H7 (cell line): ENCODE results near the gene TPTE. TPM values are rescaled to one million over a fixed set of nuclear protein-coding genes. Genes with fewer than 3 reads are reported as not detected.
"Not testable (repeated sequence)": the region's sequence is repeated elsewhere in the genome, so short reads cannot be mapped to it uniquely, and the experiment has no call there.

Experiments used
- DNase-seq: peaks from one replicate; pipeline ENCODE4 v3.0.0; 2012
- H3K27me3 ChIP-seq: 2 replicates; pipeline ENCODE4 v1.6.0; 2011; ENCODE audit warnings: mild to moderate bottlenecking, low read length; ENCODE audit not compliant: control insufficient read depth, insufficient read depth
- H3K36me3 ChIP-seq: replicated peaks from 2 replicates; pipeline ENCODE4 v1.5.1; 2011; ENCODE audit warnings: low read length; ENCODE audit not compliant: control insufficient read depth, insufficient read depth
- H3K4me3 ChIP-seq: 2 replicates; pipeline ENCODE4 v1.5.1; 2011; ENCODE audit warnings: low read depth, mild to moderate bottlenecking, control low read depth, low read length, moderate library complexity; ENCODE audit not compliant: insufficient read depth
- total RNA-seq: library from RNA; depleted of rRNA; stranded (reverse); fragments of >200 nt; shearing (Covaris generic); gene quantifications from 2 replicates; pipeline ENCODE4 v1.2.3, GENCODE V29; 2014

The TPTE gene
- total RNA-seq, 1 experiment from 2014 or later: not detected

- H3K36me3 ChIP-seq, DNase-seq, H3K27me3 ChIP-seq, H3K4me3 ChIP-seq: not testable (repeated sequence)
These were observed 53.3 kb downstream of the TPTE start for GRCh38 chr21:10574531-10575310.

- Histone ChIP-seq H3K4me3 (no peak overlapping the region), H3K27me3 (no peaks in the 10 kb centered on the region), H3K36me3 (no peaks in the 10 kb centered on the region)
- no peak for DNase-seq
These were observed 53.9 kb downstream of the TPTE start for GRCh38 chr21:10575311-10575667.

GRCh38 chr21:10578910-10579309 lies 57.5 kb downstream of the TPTE start:
- not testable (repeated sequence) for H3K36me3 ChIP-seq, H3K27me3 ChIP-seq, DNase-seq, H3K4me3 ChIP-seq

- H3K27me3 ChIP-seq, H3K4me3 ChIP-seq, DNase-seq, H3K36me3 ChIP-seq: not testable (repeated sequence)
These were observed 67.7 kb downstream of the TPTE start for GRCh38 chr21:10589115-10589514.

- H3K4me3 ChIP-seq, H3K27me3 ChIP-seq: not testable (repeated sequence)
These were observed 85.7 kb downstream of the TPTE start for GRCh38 chr21:10607074-10607473.

GRCh38 chr21:10614285-10614684 lies 92.9 kb downstream of the TPTE start:
- H3K4me3 ChIP-seq, H3K27me3 ChIP-seq, H3K36me3 ChIP-seq, DNase-seq: not testable (repeated sequence)

More at GRCh38 chr21:10607074-10607473, 85.7 kb downstream of the TPTE start:
- not testable (repeated sequence) for H3K36me3 ChIP-seq, DNase-seq

- not testable (repeated sequence) for H3K36me3 ChIP-seq, DNase-seq, H3K4me3 ChIP-seq, H3K27me3 ChIP-seq
These were observed 94.7 kb downstream of the TPTE start for GRCh38 chr21:10616061-10616460.

- no peaks in the 10 kb centered on the region for H3K27me3 ChIP-seq
- DNase-seq: no peak
- H3K4me3 ChIP-seq: no peak overlapping the region
- H3K36me3 ChIP-seq: no peaks in the 10 kb centered on the region
These were observed 95.2 kb downstream of the TPTE start for GRCh38 chr21:10616535-10616934.

- H3K27me3 ChIP-seq, H3K36me3 ChIP-seq, H3K4me3 ChIP-seq, DNase-seq: not testable (repeated sequence)
These were observed 95.9 kb downstream of the TPTE start for GRCh38 chr21:10617133-10617752.

- no peaks in the 10 kb centered on the region for H3K27me3 ChIP-seq
- H3K4me3 ChIP-seq: no peak overlapping the region
- H3K36me3 ChIP-seq: no peaks in the 10 kb centered on the region
- no peak for DNase-seq
These were observed 106.0 kb downstream of the TPTE start for GRCh38 chr21:10627316-10627863.

GRCh38 chr21:10629239-10629638 lies 107.9 kb downstream of the TPTE start:
- not testable (repeated sequence) for H3K27me3 ChIP-seq, DNase-seq, H3K36me3 ChIP-seq, H3K4me3 ChIP-seq

- not testable (repeated sequence) for H3K36me3 ChIP-seq, H3K4me3 ChIP-seq, DNase-seq, H3K27me3 ChIP-seq
These were observed 109.4 kb downstream of the TPTE start for GRCh38 chr21:10630829-10631228.

- H3K27me3 ChIP-seq, H3K36me3 ChIP-seq, H3K4me3 ChIP-seq, DNase-seq: not testable (repeated sequence)
These were observed 109.9 kb downstream of the TPTE start for GRCh38 chr21:10631316-10631715.

GRCh38 chr21:10638144-10638543 lies 116.8 kb downstream of the TPTE start:
- H3K4me3 ChIP-seq, H3K27me3 ChIP-seq, H3K36me3 ChIP-seq, DNase-seq: not testable (repeated sequence)

- Histone ChIP-seq H3K4me3 (no peak overlapping the region), H3K36me3 (no peaks in the 10 kb centered on the region), H3K27me3 (no peaks in the 10 kb centered on the region)
- no peak for DNase-seq
These were observed 117.7 kb downstream of the TPTE start for GRCh38 chr21:10639123-10639522.
